GF-D8 (cell line): ENCODE data around the gene TTC32.
"Not testable (repeated sequence)": the region's sequence is repeated elsewhere in the genome, so short reads cannot be mapped to it uniquely, and the experiment has no call there.

Source experiments
- DNase-seq: peaks from one replicate; lab custom pipeline; 2025; lab: John Stamatoyannopoulos, UW

Gene TTC32

GRCh38 chr2:19901442-19902215 lies at the start of gene TTC32:
TSS of gene TTC32 (minus strand) at chr2:19901983. CDS start at chr2:19901854, 129 bp downstream.
- peak; percentile 97 for DNase-seq

- no peak for DNase-seq
Observed at GRCh38 chr2:19949071-19949470, 47.3 kb upstream of the TTC32 start.

- DNase-seq: no peak
Observed at GRCh38 chr2:19947184-19947940, 45.6 kb upstream of the TTC32 start.

GRCh38 chr2:19944205-19944845 lies 42.5 kb upstream of the TTC32 start:
- DNase-seq: no peak

GRCh38 chr2:19943189-19943588 lies 41.4 kb upstream of the TTC32 start:
- DNase-seq: no peak

- DNase-seq: no peak
Observed at GRCh38 chr2:19942199-19942598, 40.4 kb upstream of the TTC32 start.

- DNase-seq: no peak
Observed at GRCh38 chr2:19937004-19937403, 35.2 kb upstream of the TTC32 start.

GRCh38 chr2:19936203-19936602 lies 34.4 kb upstream of the TTC32 start:
- DNase-seq: no peak

- no peak for DNase-seq
Observed at GRCh38 chr2:19933351-19933981, 31.7 kb upstream of the TTC32 start.

GRCh38 chr2:19932928-19933327 lies 31.1 kb upstream of the TTC32 start:
- DNase-seq: no peak

- DNase-seq: no peak
Observed at GRCh38 chr2:19929226-19929625, 27.4 kb upstream of the TTC32 start.

GRCh38 chr2:19927816-19928215 lies 26.0 kb upstream of the TTC32 start:
- not testable (repeated sequence) for DNase-seq

- DNase-seq: not testable (repeated sequence)
Observed at GRCh38 chr2:19924526-19924925, 22.7 kb upstream of the TTC32 start.

GRCh38 chr2:19922188-19922587 lies 20.4 kb upstream of the TTC32 start:
- not testable (repeated sequence) for DNase-seq

- DNase-seq: no peak
Observed at GRCh38 chr2:19916385-19916950, 14.7 kb upstream of the TTC32 start.

GRCh38 chr2:19914266-19914975 lies 12.6 kb upstream of the TTC32 start:
- DNase-seq: no peak

- no peak for DNase-seq
Observed at GRCh38 chr2:19911808-19912509, 10.2 kb upstream of the TTC32 start.

GRCh38 chr2:19902216-19902740 lies 495 bp upstream of the TTC32 start:
- no peak for DNase-seq

GRCh38 chr2:19900931-19901441 lies 797 bp downstream of the TTC32 start:
- no peak for DNase-seq
